Keratinocyte (primary cell): ENCODE measurements around the gene TEX19. TPM values are rescaled to one million over a fixed set of nuclear protein-coding genes. Genes with fewer than 3 reads are reported as not detected.

ENCODE experiments used
- DNase-seq: peaks from one replicate; pipeline ENCODE4 v3.0.0-alpha.2; 2011; ENCODE audit warnings: low read depth, missing footprints, low spot score
- FAIRE-seq: peaks from 2 replicates; lab custom pipeline; 2011; peaks lifted over from hg19 to GRCh38; lab: Jason Lieb, UNC
- H2AFZ ChIP-seq: 2 replicates; pipeline ENCODE4 v1.6.0; 2012; ENCODE audit warnings: low read length, control low read depth, inconsistent platforms; ENCODE audit not compliant: control insufficient read depth
- H3K27ac ChIP-seq: 2 replicates; pipeline ENCODE4 v1.5.1; 2011; ENCODE audit warnings: low read length; ENCODE audit not compliant: control insufficient read depth, insufficient read depth
- H3K27me3 ChIP-seq: 3 replicates; pipeline ENCODE4 v1.6.0; 2011; ENCODE audit warnings: low read length; ENCODE audit not compliant: control insufficient read depth, insufficient read depth; ENCODE audit errors: extremely low read depth
- H3K36me3 ChIP-seq, 2 experiments: 2 replicates in 1 of 2; 3 replicates in 1 of 2; pipeline ENCODE4 v1.5.1; 2011; ENCODE audit warnings: low read length in 2 of 2, mild to moderate bottlenecking in 1 of 2; ENCODE audit not compliant: control insufficient read depth in 2 of 2, insufficient read depth in 2 of 2; ENCODE audit errors: extremely low read depth in 1 of 2
- H3K4me1 ChIP-seq: 3 replicates; pipeline ENCODE4 v1.5.1; 2011; ENCODE audit warnings: low read length; ENCODE audit not compliant: control insufficient read depth, insufficient read depth; ENCODE audit errors: extremely low read depth
- H3K4me2 ChIP-seq: 3 replicates; pipeline ENCODE4 v1.6.0; 2011; ENCODE audit warnings: low read depth, low read length; ENCODE audit not compliant: control insufficient read depth, insufficient read depth; ENCODE audit errors: extremely low read depth
- H3K4me3 ChIP-seq, 3 experiments: fragments of 200-600 bp in 1 of 3; sonication (generic) in 1 of 3; 2 replicates in 2 of 3; 3 replicates in 1 of 3; pipeline ENCODE4 v1.5.1; 2011 to 2016; ENCODE audit warnings: low read length in 3 of 3, mild to moderate bottlenecking in 3 of 3, control low read depth in 2 of 3, inconsistent platforms in 1 of 3, low read depth in 1 of 3, mixed read lengths in 1 of 3, mixed run types in 1 of 3, moderate library complexity in 1 of 3; ENCODE audit not compliant: control insufficient read depth in 2 of 3, insufficient read depth in 2 of 3; ENCODE audit errors: extremely low read depth in 1 of 3
- H3K79me2 ChIP-seq: 2 replicates; pipeline ENCODE4 v1.6.0; 2012; ENCODE audit warnings: low read length; ENCODE audit not compliant: control insufficient read depth, insufficient read depth
- H3K9ac ChIP-seq: 3 replicates; pipeline ENCODE4 v1.6.0; 2011; ENCODE audit warnings: low read length; ENCODE audit not compliant: control insufficient read depth, insufficient read depth; ENCODE audit errors: extremely low read depth
- H3K9me1 ChIP-seq: 3 replicates; pipeline ENCODE4 v1.6.0; 2011; ENCODE audit warnings: low read length; ENCODE audit not compliant: control insufficient read depth, insufficient read depth; ENCODE audit errors: extremely low read depth
- H3K9me3 ChIP-seq: 2 replicates; pipeline ENCODE4 v1.5.1; 2012; ENCODE audit warnings: low read depth, low read length; ENCODE audit not compliant: control insufficient read depth
- H4K20me1 ChIP-seq: 3 replicates; pipeline ENCODE4 v1.6.0; 2011; ENCODE audit warnings: low read length; ENCODE audit not compliant: control insufficient read depth, insufficient read depth; ENCODE audit errors: extremely low read depth
- EZH2 ChIP-seq: IDR thresholded peaks from one replicate; pipeline ENCODE4 v1.6.1; 2012; ENCODE audit warnings: inconsistent platforms, mild to moderate bottlenecking, low read length, moderate library complexity
- dilution Hi-C: fragments of 300-500 bp; cut with MboI; formaldehyde crosslinking; loops from one replicate; pipeline ENCODE4 v1.7.0; 2020; ENCODE audit warnings: low sequenced_read_pairs; ENCODE audit not compliant: extremely low pct_ligation_motif_present
- polyA plus RNA-seq, 5 experiments: library from polyadenylated mRNA; depleted of rRNA in 3 of 5; stranded (reverse) in 3 of 5; stranded (forward) in 1 of 5; unstranded in 1 of 5; fragments of >200 nt; gene quantifications; 1 replicate in 1 of 5; 2 replicates in 3 of 5; 3 replicates in 1 of 5; pipeline versions ENCODE4 v1.2.1 to v1.2.3, GENCODE V29; 2011 to 2012; ENCODE audit warnings: missing spikeins in 2 of 5, low read depth in 1 of 5, low replicate concordance in 1 of 5
- TF ChIP-seq, protein P1 (sequence below), 3 experiments: IDR thresholded peaks in 1 of 3; conservative IDR thresholded peaks in 1 of 3; optimal IDR thresholded peaks in 1 of 3; 2 replicates in 2 of 3; 3 replicates in 1 of 3; pipeline versions ENCODE3 to v1.5.1; 2011; ENCODE audit warnings: low read length in 3 of 3, mild to moderate bottlenecking in 3 of 3, moderate library complexity in 2 of 3, control low read depth in 1 of 3, inconsistent platforms in 1 of 3; ENCODE audit not compliant: insufficient read depth in 2 of 3; ENCODE audit errors: extremely low read depth in 1 of 3

Gene TEX19
- polyA plus RNA-seq, 1 donor (not counting 4 experiments of a cell fraction or from before 2014, with no cell fraction given): not detected

DNA sequence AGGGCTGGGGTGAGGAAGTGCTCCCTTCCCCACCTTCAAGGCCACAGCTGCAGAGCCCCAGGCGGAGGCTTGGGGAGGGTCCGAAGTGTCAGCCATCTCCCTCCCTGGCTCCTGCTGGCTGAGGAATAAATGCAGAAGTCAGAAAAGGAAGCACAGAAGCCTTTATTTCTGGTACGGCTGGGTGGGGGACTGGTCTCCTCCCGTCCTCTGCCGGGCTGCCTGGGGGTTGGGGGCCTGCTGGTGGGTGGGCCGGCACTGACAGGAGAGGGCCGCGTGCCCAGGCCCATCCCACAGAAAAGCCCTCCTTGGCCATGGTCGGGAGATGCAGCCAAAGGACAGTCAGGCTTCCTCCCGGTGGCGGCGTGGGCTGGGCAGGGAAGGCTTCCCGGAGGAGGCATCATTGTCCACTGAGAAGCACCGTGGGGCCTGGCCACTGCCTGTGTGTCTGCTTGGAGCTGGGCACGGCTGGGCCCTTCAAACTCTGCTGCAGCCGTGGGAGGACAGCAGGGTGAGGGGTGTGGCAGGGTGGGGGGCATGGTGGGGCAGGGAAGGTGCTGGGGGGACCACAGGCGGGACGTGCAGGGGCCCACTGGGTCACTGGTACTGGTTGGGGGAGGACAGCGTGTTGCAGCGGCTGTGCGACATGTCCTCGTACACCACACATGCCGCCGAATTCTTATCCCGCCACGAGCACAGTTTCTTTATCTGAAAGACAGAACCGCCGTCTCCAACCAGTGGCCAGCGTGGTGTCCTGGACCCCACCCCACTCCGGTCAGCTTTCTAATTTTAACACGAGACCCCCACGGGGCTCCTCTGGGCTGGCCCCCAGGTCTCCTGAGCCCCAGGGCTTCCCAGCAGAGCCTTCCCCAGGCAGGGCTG, 44.1 kb upstream of the TEX19 start:
- Histone ChIP-seq H3K4me2 (no peak overlapping the region), H3K36me3 (no peaks in the 10 kb centered on the region)
- TF ChIP-seq EZH2: peak; percentile 4
- TF ChIP-seq, protein P1, sequence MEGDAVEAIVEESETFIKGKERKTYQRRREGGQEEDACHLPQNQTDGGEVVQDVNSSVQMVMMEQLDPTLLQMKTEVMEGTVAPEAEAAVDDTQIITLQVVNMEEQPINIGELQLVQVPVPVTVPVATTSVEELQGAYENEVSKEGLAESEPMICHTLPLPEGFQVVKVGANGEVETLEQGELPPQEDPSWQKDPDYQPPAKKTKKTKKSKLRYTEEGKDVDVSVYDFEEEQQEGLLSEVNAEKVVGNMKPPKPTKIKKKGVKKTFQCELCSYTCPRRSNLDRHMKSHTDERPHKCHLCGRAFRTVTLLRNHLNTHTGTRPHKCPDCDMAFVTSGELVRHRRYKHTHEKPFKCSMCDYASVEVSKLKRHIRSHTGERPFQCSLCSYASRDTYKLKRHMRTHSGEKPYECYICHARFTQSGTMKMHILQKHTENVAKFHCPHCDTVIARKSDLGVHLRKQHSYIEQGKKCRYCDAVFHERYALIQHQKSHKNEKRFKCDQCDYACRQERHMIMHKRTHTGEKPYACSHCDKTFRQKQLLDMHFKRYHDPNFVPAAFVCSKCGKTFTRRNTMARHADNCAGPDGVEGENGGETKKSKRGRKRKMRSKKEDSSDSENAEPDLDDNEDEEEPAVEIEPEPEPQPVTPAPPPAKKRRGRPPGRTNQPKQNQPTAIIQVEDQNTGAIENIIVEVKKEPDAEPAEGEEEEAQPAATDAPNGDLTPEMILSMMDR (optimal IDR thresholded peaks at IDR 0.05 in 1 of 3, IDR thresholded peaks at IDR 0.05 in 1 of 3, conservative IDR thresholded peaks at IDR 0.05 in 1 of 3; ENCODE audit: extremely low read depth in 1 of 3, insufficient read depth in 2 of 3, low read length in 3 of 3): no peak

DNA sequence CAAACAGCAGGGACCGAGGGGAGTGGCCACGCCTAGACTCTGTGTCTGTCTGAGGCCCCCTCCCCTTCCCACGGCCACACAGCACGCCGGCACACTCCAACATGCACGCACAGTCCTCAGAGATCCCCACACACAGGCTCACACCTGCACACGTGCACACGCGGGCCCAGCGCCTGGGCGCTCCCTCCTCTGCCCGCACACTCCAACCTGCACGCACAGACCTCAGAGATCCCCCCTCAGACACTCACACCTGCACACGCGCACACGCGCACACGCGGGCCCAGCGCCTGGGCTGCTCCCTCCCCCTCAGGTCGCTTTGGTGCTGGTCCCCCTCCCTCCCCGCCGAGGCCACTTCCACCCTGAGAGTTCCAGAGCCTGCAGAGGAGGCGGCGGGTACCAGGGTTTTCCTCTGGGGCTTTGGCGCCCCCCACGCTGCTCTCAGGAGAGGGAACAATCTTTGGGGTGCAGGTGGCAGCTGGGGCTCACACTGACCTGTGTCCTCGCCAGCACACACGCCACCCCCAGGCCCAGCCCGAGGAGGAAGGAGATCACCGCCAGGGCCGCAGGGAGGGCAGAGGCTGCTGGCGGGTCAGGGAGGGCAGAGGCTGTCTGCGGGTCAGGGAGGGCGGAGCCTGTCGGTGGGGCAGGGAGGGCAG, 43.2 kb upstream of the TEX19 start:
- Histone ChIP-seq H3K27ac (no peak overlapping the region), H3K4me2 (no peak overlapping the region), H3K79me2 (no peaks in the 10 kb centered on the region), H3K36me3 (no peaks in the 10 kb centered on the region), H3K27me3 (peaks cover 58% of the 10 kb centered on the region), H3K9ac (no peak overlapping the region), H2AFZ (no peak overlapping the region), H3K9me1 (no peaks in the 10 kb centered on the region), H4K20me1 (no peaks in the 10 kb centered on the region), H3K4me1 (no peaks in the 10 kb centered on the region), H3K4me3 (no peak overlapping the region), H3K9me3 (peaks cover 15% of the 10 kb centered on the region)
- dilution Hi-C loops: no loop called here
- TF ChIP-seq EZH2: peak; percentile 95
- TF ChIP-seq, protein P1 (optimal IDR thresholded peaks at IDR 0.05 in 1 of 3, IDR thresholded peaks at IDR 0.05 in 1 of 3, conservative IDR thresholded peaks at IDR 0.05 in 1 of 3; ENCODE audit: extremely low read depth in 1 of 3, insufficient read depth in 2 of 3, low read length in 3 of 3): no peak
- FAIRE-seq (no peak), DNase-seq (no peak)

More for the DNA sequence above, 44.1 kb upstream of the TEX19 start:
- Histone ChIP-seq H3K27me3 (peaks cover 61% of the 10 kb centered on the region), H3K4me3 (no peak overlapping the region), H3K9me3 (peaks cover 15% of the 10 kb centered on the region), H3K4me1 (no peaks in the 10 kb centered on the region), H3K9me1 (no peaks in the 10 kb centered on the region), H3K9ac (no peak overlapping the region), H3K27ac (no peak overlapping the region), H3K79me2 (no peaks in the 10 kb centered on the region), H4K20me1 (no peaks in the 10 kb centered on the region), H2AFZ (no peak overlapping the region)
- FAIRE-seq (no peak), DNase-seq (no peak)
- dilution Hi-C loops: no loop called here
